ENCODE results near the gene TBC1D2.
"Not testable (repeated sequence)": the region's sequence is repeated elsewhere in the genome, so short reads cannot be mapped to it uniquely, and the experiment has no call there.

Gene TBC1D2

GRCh38 chr9:98255578-98256296 lies at the start of gene TBC1D2:
TSS of gene TBC1D2 (minus strand) at chr9:98255649. CDS start at chr9:98255541, 108 bp downstream.
- DNase-seq (ENCODE audit: low read depth) = peak; percentile 56

GRCh38 chr9:98304381-98304780 lies 48.9 kb upstream of the TBC1D2 start:
- no peak for DNase-seq (ENCODE audit: low read depth)

- no peak for DNase-seq (ENCODE audit: low read depth)
Observed at GRCh38 chr9:98303633-98304125, 48.2 kb upstream of the TBC1D2 start.

GRCh38 chr9:98302938-98303632 lies 47.6 kb upstream of the TBC1D2 start:
- DNase-seq (ENCODE audit: low read depth) = no peak

GRCh38 chr9:98302150-98302549 lies 46.7 kb upstream of the TBC1D2 start:
- DNase-seq (ENCODE audit: low read depth) = no peak

DNA sequence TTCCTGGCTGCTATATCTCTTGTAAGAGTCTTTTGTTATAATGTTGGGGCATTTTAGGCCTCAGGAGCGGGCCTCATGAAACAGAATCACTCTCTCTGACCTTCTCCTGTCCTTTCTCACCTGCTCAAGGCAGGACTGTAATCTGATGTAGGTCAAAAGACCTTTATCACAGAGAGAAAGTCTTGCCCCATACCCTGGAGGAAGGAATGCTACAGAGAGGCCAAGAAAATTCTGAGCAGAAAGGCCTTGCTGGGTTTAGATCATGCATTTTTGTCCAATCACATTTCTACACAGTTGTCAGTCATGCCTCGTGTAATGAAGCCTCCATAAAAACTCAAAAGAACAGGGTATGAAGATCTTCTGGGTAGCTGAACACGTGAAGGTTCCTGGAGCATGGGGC lies 45.2 kb upstream of the TBC1D2 start:
- DNase-seq (ENCODE audit: low read depth) = no peak

GRCh38 chr9:98298476-98298875 lies 43.0 kb upstream of the TBC1D2 start:
- no peak for DNase-seq (ENCODE audit: low read depth)

DNA sequence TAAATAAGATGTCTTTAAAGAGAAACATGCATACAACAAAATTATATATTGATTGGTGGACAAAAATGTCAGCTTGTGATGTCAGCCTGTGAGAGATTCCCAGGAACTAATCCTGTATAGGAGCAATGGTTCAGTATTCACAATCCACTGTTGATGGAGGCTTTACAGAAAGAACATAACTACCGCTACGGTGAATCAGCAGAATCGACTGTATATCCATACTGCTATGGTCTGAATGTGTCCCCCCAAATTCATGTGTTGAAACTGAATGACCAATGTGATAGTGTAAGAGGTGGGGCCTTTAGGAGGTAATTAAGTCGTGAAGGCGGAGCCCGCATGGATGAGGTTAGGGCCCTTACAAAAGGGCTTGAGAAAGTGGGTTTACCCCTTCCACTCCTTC lies 40.4 kb upstream of the TBC1D2 start:
- no peak for DNase-seq (ENCODE audit: low read depth)

DNA sequence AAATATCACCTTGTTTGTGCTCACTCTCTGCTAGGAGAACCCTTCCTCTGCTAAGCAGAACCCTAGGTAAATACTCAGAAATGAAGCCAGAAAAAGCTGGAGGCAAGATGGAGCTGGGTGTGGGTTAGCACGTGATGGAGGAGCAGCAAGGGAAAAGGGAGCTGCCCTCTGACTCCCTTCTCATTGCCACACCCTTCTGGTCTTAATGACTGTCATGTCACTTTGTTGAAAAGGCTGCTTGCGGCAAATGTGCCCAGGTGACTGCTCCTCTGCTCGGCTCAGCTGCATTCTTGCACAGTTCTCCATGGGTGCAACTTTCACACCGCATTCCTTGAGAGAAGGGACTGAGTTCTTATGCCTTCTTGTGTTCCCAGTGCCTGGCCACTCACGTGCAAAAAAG lies 36.4 kb upstream of the TBC1D2 start:
- no peak for DNase-seq (ENCODE audit: low read depth)

GRCh38 chr9:98290411-98290810 lies 35.0 kb upstream of the TBC1D2 start:
- no peak for DNase-seq (ENCODE audit: low read depth)

GRCh38 chr9:98289614-98290201 lies 34.3 kb upstream of the TBC1D2 start:
- no peak for DNase-seq (ENCODE audit: low read depth)

GRCh38 chr9:98288881-98289280 lies 33.4 kb upstream of the TBC1D2 start:
- no peak for DNase-seq (ENCODE audit: low read depth)

- DNase-seq (ENCODE audit: low read depth) = no peak
Observed at GRCh38 chr9:98287384-98287783, 31.9 kb upstream of the TBC1D2 start.

DNA sequence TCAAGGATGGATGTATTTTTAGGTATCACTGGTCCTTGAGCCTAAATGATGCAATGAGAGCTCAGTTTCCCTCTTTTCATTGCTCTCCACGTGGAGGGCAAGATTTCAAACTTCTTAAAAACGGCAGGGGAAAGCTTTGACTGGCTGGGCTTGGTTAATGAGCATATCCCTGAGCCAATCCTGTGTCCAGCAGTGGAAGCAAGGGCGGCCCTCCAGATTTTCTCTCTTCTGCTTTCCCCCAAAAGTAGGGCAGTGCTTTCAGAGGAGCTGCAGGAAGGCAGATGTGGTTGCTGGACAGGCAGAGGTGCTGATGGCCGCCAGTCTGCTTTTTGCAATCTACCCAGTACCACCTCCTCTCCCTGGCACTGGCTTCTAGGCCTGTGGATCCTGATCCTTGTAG lies 30.0 kb upstream of the TBC1D2 start:
- DNase-seq (ENCODE audit: low read depth) = no peak

GRCh38 chr9:98284754-98285153 lies 29.3 kb upstream of the TBC1D2 start:
- DNase-seq (ENCODE audit: low read depth) = no peak

- DNase-seq (ENCODE audit: low read depth) = not testable (repeated sequence)
Observed at GRCh38 chr9:98283143-98283542, 27.7 kb upstream of the TBC1D2 start.

DNA sequence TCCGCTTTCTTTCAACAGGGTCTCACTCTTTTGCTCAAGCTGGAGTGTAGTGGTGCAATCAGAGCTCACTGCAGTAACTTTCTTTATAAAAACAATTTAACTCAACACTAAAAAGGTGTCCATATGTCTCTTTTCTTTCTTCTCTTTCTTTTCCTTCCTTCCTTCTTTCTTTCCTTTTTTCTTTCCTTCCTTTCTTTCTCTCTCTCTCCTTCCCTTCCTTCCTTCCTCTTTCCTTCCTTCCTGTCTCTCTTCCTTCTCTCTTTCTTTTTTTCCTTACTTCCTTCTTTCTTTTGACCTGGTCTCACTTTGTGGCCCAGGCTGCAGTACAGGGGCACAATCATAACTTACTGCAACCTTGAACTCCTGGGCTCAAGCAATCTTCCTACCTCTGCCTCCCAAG lies 25.8 kb upstream of the TBC1D2 start:
- no peak for DNase-seq (ENCODE audit: low read depth)

GRCh38 chr9:98280574-98280973 lies 25.1 kb upstream of the TBC1D2 start:
- DNase-seq (ENCODE audit: low read depth) = no peak

- no peak for DNase-seq (ENCODE audit: low read depth)
Observed at GRCh38 chr9:98280162-98280561, 24.7 kb upstream of the TBC1D2 start.

DNA sequence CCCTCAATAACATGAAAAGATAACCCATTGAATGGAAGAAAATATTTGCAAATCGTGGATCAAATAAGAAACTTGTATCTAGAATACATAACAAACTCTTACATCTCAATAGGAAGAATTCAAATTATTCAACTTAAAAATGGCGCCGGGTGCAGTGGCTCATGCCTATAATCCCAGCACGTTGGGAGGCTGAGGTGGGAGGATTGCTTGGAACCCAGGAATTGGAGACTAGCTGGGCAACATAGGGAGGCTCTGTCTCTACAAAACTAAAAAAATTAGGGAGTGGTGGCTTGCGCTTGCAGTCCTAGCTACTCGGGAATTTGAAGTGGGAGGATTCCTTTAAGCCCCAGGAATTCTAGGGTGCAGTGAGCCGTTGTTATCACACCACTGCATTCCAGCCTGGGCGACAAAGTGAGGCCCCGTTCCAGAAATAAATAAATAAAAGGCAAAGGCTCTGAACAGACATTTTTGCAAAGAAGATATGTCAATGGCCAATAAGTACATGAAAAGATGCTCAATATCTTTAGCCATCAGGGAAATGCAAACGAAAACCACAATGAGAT lies 21.5 kb upstream of the TBC1D2 start:
- DNase-seq (ENCODE audit: low read depth) = no peak

GRCh38 chr9:98275159-98275558 lies 19.7 kb upstream of the TBC1D2 start:
- DNase-seq (ENCODE audit: low read depth) = no peak

DNA sequence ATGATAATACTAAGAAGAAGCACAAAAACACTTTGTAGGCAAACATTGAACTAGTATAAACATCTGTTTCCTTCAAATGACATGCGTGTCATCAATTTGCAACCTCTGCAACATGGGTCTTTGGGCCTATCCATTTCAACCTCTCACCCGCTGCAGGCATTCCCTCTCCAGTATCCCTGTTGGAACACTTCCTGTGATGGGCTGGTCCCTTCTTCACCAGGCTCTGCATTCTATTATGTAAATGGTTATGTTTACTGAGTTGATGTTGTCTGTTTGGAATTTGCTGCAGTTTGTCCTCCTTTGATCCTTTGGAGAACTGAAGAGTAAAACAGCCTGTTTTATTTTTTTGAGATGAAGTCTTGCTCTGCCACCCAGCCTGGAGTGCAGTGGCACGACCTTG lies 16.6 kb upstream of the TBC1D2 start:
- no peak for DNase-seq (ENCODE audit: low read depth)

GRCh38 chr9:98271479-98271878 lies 16.0 kb upstream of the TBC1D2 start:
- DNase-seq (ENCODE audit: low read depth) = no peak

Measured in non-pigmented ciliary epithelial cell (primary cell).